Vagina (tissue), 2 donors: ENCODE results near the gene PACRG. TPM values are rescaled to one million over a fixed set of nuclear protein-coding genes. Genes with fewer than 3 reads are reported as not detected.
A peak's percentile ranks its signal among the peaks of the same experiment; 100 is the strongest.

Source experiments
- DNase-seq, 2 donors: peaks; one replicate each; pipeline ENCODE4 v3.0.0-alpha.2; 2017; ENCODE audit errors: extremely low spot score in 2 of 2
- H3K27ac ChIP-seq: fragments of 200-600 bp; sonication (generic); one replicate; pipeline ENCODE4 v1.5.1; 2019
- H3K27me3 ChIP-seq: fragments of 200-600 bp; sonication (generic); one replicate; pipeline ENCODE4 v1.5.1; 2019
- H3K36me3 ChIP-seq, 2 donors: fragments of 200-600 bp; sonication (generic); one replicate each; pipeline ENCODE4 v1.5.1; 2017 to 2019
- H3K4me1 ChIP-seq: fragments of 200-600 bp; sonication (generic); one replicate; pipeline ENCODE4 v1.5.1; 2019
- H3K4me3 ChIP-seq, 2 donors: fragments of 200-600 bp; sonication (generic); 1 replicate in 1 of 2; 2 replicates in 1 of 2; pipeline ENCODE4 v1.5.1; 2016 to 2019
- H3K9me3 ChIP-seq: fragments of 200-600 bp; sonication (generic); one replicate; pipeline ENCODE4 v1.5.1; 2019
- CTCF ChIP-seq, 3 experiments: fragments of 450-650 bp in 2 of 3; fragments of 200-600 bp in 1 of 3; sonication (generic) in 1 of 3; IDR thresholded peaks; one replicate each; pipeline ENCODE4 v1.5.1; 2017 to 2019; ENCODE audit warnings: antibody characterized with exemption in 3 of 3, mild to moderate bottlenecking in 2 of 3, moderate library complexity in 2 of 3
- POLR2A ChIP-seq, 2 donors: fragments of 450-650 bp; IDR thresholded peaks; one replicate each; pipeline ENCODE4 v1.6.1; 2017; ENCODE audit warnings: antibody characterized with exemption in 2 of 2, mild to moderate bottlenecking in 2 of 2, moderate library complexity in 2 of 2
- POLR2AphosphoS5 ChIP-seq, 2 donors: sonication (generic); formaldehyde crosslinking; IDR thresholded peaks; one replicate each; pipeline ENCODE4 v1.9.0; 2017; ENCODE audit warnings: antibody characterized with exemption in 2 of 2, mild to moderate bottlenecking in 2 of 2, low read depth in 1 of 2; ENCODE audit not compliant: insufficient read depth in 1 of 2
- intact Hi-C: fragments of 100-400 bp; cut with DNase I; formaldehyde crosslinking; loops from one replicate; pipeline ENCODE4 v1.15.1; 2023
- total RNA-seq: library from RNA; depleted of rRNA; stranded (reverse); fragments of >200 nt; gene quantifications from one replicate; pipeline ENCODE4 v1.2.3, GENCODE V29; 2016

The PACRG gene
- total RNA-seq, 1 donor from 2014 or later, result not detected

GRCh38 chr6:163335056-163335455 lies 607.3 kb downstream of the PACRG start:
- Histone ChIP-seq H3K4me3 (no peak overlapping the region), H3K36me3 (no peaks in the 10 kb centered on the region), H3K27me3 (no peaks in the 10 kb centered on the region), H3K27ac (no peak overlapping the region), H3K9me3 (no peaks in the 10 kb centered on the region), H3K4me1 (no peaks in the 10 kb centered on the region)
- intact Hi-C loops, result no loop called here
- DNase-seq, result no peak
- TF ChIP-seq POLR2A (IDR thresholded peaks at IDR 0.05) (no peak), POLR2AphosphoS5 (IDR thresholded peaks at IDR 0.05; ENCODE audit: insufficient read depth in 1 of 2, low read depth in 1 of 2) (no peak), CTCF (IDR thresholded peaks at IDR 0.05) (no peak)

GRCh38 chr6:163335671-163336545 lies 608.1 kb downstream of the PACRG start:
- Histone ChIP-seq H3K9me3 (no peaks in the 10 kb centered on the region), H3K4me3 (no peak overlapping the region), H3K27ac (peak overlapping the region; percentile 20), H3K27me3 (no peaks in the 10 kb centered on the region), H3K4me1 (no peaks in the 10 kb centered on the region), H3K36me3 (no peaks in the 10 kb centered on the region)
- TF ChIP-seq POLR2AphosphoS5 (IDR thresholded peaks at IDR 0.05; ENCODE audit: insufficient read depth in 1 of 2, low read depth in 1 of 2) (peak in 1 of 2 donors; percentile 42), CTCF (IDR thresholded peaks at IDR 0.05) (no peak), POLR2A (IDR thresholded peaks at IDR 0.05) (no peak)
- intact Hi-C loops, result no loop called here
- no peak for DNase-seq

- intact Hi-C loops, result no loop called here
- no peaks in the 10 kb centered on the region for H3K36me3 ChIP-seq
- no peaks in the 10 kb centered on the region for H3K9me3 ChIP-seq
- H3K27me3 ChIP-seq, result no peaks in the 10 kb centered on the region
- no peak for TF ChIP-seq POLR2A (IDR thresholded peaks at IDR 0.05)
- no peak for TF ChIP-seq POLR2AphosphoS5 (IDR thresholded peaks at IDR 0.05; ENCODE audit: insufficient read depth in 1 of 2, low read depth in 1 of 2)
- TF ChIP-seq CTCF (IDR thresholded peaks at IDR 0.05), result no peak
- no peak for DNase-seq
- no peak overlapping the region for H3K27ac ChIP-seq
- no peaks in the 10 kb centered on the region for H3K4me1 ChIP-seq
- no peak overlapping the region for H3K4me3 ChIP-seq
Measured at GRCh38 chr6:163336961-163337360, 609.2 kb downstream of the PACRG start.

- Histone ChIP-seq H3K36me3 (no peaks in the 10 kb centered on the region), H3K27me3 (no peaks in the 10 kb centered on the region), H3K4me1 (no peaks in the 10 kb centered on the region), H3K9me3 (no peaks in the 10 kb centered on the region), H3K4me3 (no peak overlapping the region), H3K27ac (no peak overlapping the region)
- TF ChIP-seq POLR2AphosphoS5 (IDR thresholded peaks at IDR 0.05; ENCODE audit: insufficient read depth in 1 of 2, low read depth in 1 of 2), result no peak
- intact Hi-C loops, result no loop called here
- DNase-seq, result no peak
Measured at GRCh38 chr6:163337958-163338357, 610.2 kb downstream of the PACRG start.

- H3K27ac ChIP-seq, result no peak overlapping the region
- no peaks in the 10 kb centered on the region for H3K9me3 ChIP-seq
- no peak overlapping the region for H3K4me3 ChIP-seq
- no peaks in the 10 kb centered on the region for H3K27me3 ChIP-seq
- intact Hi-C loops, result no loop called here
- no peak for TF ChIP-seq POLR2A (IDR thresholded peaks at IDR 0.05)
- no peak for TF ChIP-seq POLR2AphosphoS5 (IDR thresholded peaks at IDR 0.05; ENCODE audit: insufficient read depth in 1 of 2, low read depth in 1 of 2)
- H3K4me1 ChIP-seq, result no peaks in the 10 kb centered on the region
- DNase-seq, result no peak
- H3K36me3 ChIP-seq, result no peaks in the 10 kb centered on the region
Measured at GRCh38 chr6:163338671-163339405, 611.1 kb downstream of the PACRG start.
